ENCODE measurements around the gene TMPRSS3.

DNA sequence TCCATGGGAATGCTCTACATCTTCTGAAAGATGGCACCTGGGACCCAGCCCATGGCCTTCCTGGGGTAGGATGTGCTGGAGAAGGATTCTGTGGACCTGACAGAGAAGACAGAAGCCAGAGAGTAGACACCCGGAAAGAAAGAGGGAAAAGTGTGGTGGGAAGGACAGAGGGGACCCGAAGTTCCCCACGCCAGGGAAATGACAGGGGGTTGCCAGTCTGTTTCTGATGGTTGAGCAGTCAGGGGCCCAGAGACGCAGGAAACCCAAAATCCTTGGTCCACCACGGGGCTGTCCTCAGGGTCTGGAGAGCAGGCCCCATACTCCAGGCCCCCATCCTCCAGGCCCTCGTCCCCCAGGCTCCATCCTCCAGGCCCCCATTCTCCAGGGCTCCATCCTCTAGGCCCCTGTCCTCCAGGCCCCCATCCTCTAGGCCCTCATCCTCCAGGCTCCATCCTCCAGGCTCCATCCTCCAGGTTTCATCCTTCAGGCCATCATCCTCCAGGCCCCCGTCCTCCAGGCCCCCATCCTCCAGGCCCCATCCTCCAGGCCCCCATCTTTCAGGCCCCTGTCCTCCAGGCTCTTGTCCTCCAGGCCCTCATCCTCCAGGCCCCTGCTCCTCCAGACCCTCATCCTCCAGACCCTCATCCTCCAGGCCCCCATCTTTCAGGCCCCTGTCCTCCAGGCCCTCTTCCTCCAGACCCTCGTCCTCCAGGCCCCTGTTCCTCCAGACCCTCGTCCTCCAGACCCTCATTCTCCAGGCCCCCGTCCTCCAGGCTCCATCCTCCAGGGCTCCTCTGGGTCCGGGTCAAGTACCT, 44.0 kb downstream of the TMPRSS3 start:
- TF ChIP-seq, protein P1, sequence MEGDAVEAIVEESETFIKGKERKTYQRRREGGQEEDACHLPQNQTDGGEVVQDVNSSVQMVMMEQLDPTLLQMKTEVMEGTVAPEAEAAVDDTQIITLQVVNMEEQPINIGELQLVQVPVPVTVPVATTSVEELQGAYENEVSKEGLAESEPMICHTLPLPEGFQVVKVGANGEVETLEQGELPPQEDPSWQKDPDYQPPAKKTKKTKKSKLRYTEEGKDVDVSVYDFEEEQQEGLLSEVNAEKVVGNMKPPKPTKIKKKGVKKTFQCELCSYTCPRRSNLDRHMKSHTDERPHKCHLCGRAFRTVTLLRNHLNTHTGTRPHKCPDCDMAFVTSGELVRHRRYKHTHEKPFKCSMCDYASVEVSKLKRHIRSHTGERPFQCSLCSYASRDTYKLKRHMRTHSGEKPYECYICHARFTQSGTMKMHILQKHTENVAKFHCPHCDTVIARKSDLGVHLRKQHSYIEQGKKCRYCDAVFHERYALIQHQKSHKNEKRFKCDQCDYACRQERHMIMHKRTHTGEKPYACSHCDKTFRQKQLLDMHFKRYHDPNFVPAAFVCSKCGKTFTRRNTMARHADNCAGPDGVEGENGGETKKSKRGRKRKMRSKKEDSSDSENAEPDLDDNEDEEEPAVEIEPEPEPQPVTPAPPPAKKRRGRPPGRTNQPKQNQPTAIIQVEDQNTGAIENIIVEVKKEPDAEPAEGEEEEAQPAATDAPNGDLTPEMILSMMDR (IDR thresholded peaks at IDR 0.05), result no peak
- TF ChIP-seq POLR2A (IDR thresholded peaks at IDR 0.05) (no peak), EP300 (IDR thresholded peaks at IDR 0.05) (no peak)
